RKO (cell line): ENCODE data around the gene DIP2C.
"Not testable (repeated sequence)": the region's sequence is repeated elsewhere in the genome, so short reads cannot be mapped to it uniquely, and the experiment has no call there.

ENCODE experiments used
- DNase-seq: peaks from one replicate; pipeline ENCODE4 v3.0.0-alpha.2; 2016; ENCODE audit warnings: low spot score

DIP2C gene

GRCh38 chr10:595473-595872 lies 94.0 kb downstream of the DIP2C start:
- DNase-seq = no peak

- DNase-seq = no peak
Observed at GRCh38 chr10:594584-595270, 94.7 kb downstream of the DIP2C start.

GRCh38 chr10:593901-594457 lies 95.5 kb downstream of the DIP2C start:
- no peak for DNase-seq

- no peak for DNase-seq
Observed at GRCh38 chr10:593421-593820, 96.0 kb downstream of the DIP2C start.

GRCh38 chr10:593016-593415 lies 96.5 kb downstream of the DIP2C start:
- no peak for DNase-seq

- DNase-seq = no peak
Observed at GRCh38 chr10:591646-592045, 97.8 kb downstream of the DIP2C start.

- no peak for DNase-seq
Observed at GRCh38 chr10:590721-591120, 98.7 kb downstream of the DIP2C start.

- DNase-seq = no peak
Observed at GRCh38 chr10:589961-590680, 99.3 kb downstream of the DIP2C start.

GRCh38 chr10:588246-589165 lies 101.0 kb downstream of the DIP2C start:
- no peak for DNase-seq

GRCh38 chr10:586716-587115 lies 102.8 kb downstream of the DIP2C start:
- DNase-seq = no peak

- DNase-seq = no peak
Observed at GRCh38 chr10:586151-586550, 103.3 kb downstream of the DIP2C start.

- no peak for DNase-seq
Observed at GRCh38 chr10:585502-585901, 104.0 kb downstream of the DIP2C start.

GRCh38 chr10:584497-585290 lies 104.8 kb downstream of the DIP2C start:
- not testable (repeated sequence) for DNase-seq

GRCh38 chr10:583433-583832 lies 106.0 kb downstream of the DIP2C start:
- no peak for DNase-seq

GRCh38 chr10:581776-582330 lies 107.6 kb downstream of the DIP2C start:
- DNase-seq = no peak

GRCh38 chr10:580778-581177 lies 108.7 kb downstream of the DIP2C start:
- peak; percentile 89 for DNase-seq

- no peak for DNase-seq
Observed at GRCh38 chr10:576130-576465, 113.4 kb downstream of the DIP2C start.

- DNase-seq = no peak
Observed at GRCh38 chr10:575402-576129, 113.9 kb downstream of the DIP2C start.

- DNase-seq = no peak
Observed at GRCh38 chr10:572696-573095, 116.8 kb downstream of the DIP2C start.

GRCh38 chr10:571688-572451 lies 117.6 kb downstream of the DIP2C start:
- no peak for DNase-seq
